KMS-11 (cell line): Measurements from ENCODE around the gene RNLS.

Experiments
- H2AFZ ChIP-seq: fragments of 200-600 bp; sonication (generic); 2 replicates; pipeline ENCODE4 v1.6.1; 2016; ENCODE audit warnings: antibody characterized with exemption, mixed run types, low read depth
- H3K27ac ChIP-seq: fragments of 200-600 bp; sonication (generic); 2 replicates; pipeline ENCODE4 v1.6.1; 2016; ENCODE audit warnings: mild to moderate bottlenecking, mixed run types
- H3K27me3 ChIP-seq: fragments of 200-600 bp; sonication (generic); 2 replicates; pipeline ENCODE4 v1.6.1; 2017; ENCODE audit warnings: mild to moderate bottlenecking, low read depth, mixed run types, moderate library complexity; ENCODE audit not compliant: insufficient read depth
- H3K36me3 ChIP-seq: fragments of 200-600 bp; sonication (generic); 2 replicates; pipeline ENCODE4 v1.6.1; 2017; ENCODE audit warnings: mild to moderate bottlenecking, mixed run types; ENCODE audit not compliant: insufficient read depth
- H3K4me1 ChIP-seq: fragments of 200-600 bp; sonication (generic); 2 replicates; pipeline ENCODE4 v1.6.1; 2016; ENCODE audit warnings: mild to moderate bottlenecking, low read depth, mixed run types; ENCODE audit not compliant: poor library complexity, severe bottlenecking
- H3K4me2 ChIP-seq: fragments of 200-600 bp; sonication (generic); 2 replicates; pipeline ENCODE4 v1.7.0; 2016; ENCODE audit warnings: mild to moderate bottlenecking, mixed run types
- H3K4me3 ChIP-seq: fragments of 200-600 bp; sonication (generic); IDR thresholded peaks from 2 replicates; pipeline ENCODE4 v1.6.1; 2017; ENCODE audit warnings: low read depth, low read length, mixed read lengths; ENCODE audit not compliant: insufficient read depth
- H3K79me2 ChIP-seq: fragments of 200-600 bp; sonication (generic); 2 replicates; pipeline ENCODE4 v1.6.1; 2016; ENCODE audit warnings: low read depth, mixed run types; ENCODE audit not compliant: insufficient read depth
- H3K9ac ChIP-seq: fragments of 200-600 bp; sonication (generic); 2 replicates; pipeline ENCODE4 v1.6.1; 2016; ENCODE audit warnings: mild to moderate bottlenecking, mixed run types
- H4K20me1 ChIP-seq: fragments of 200-600 bp; sonication (generic); 2 replicates; pipeline ENCODE4 v1.6.1; 2016; ENCODE audit warnings: mild to moderate bottlenecking, mixed run types; ENCODE audit not compliant: insufficient read depth
- CTCF ChIP-seq: fragments of 200-600 bp; sonication (generic); conservative IDR thresholded peaks from 2 replicates; pipeline ENCODE4 v1.6.1; 2017; ENCODE audit warnings: low read depth, mild to moderate bottlenecking, antibody characterized with exemption, low read length, moderate library complexity, mixed read lengths

Gene RNLS

GRCh38 chr10:88433565-88434186, 149.4 kb downstream of the RNLS start:
- no peaks in the 10 kb centered on the region for H3K4me1 ChIP-seq
- no peak overlapping the region for H2AFZ ChIP-seq
- no peaks in the 10 kb centered on the region for H3K27me3 ChIP-seq
- H4K20me1 ChIP-seq, result no peaks in the 10 kb centered on the region
- no peaks in the 10 kb centered on the region for H3K79me2 ChIP-seq
- H3K36me3 ChIP-seq, result no peaks in the 10 kb centered on the region
- H3K9ac ChIP-seq, result no peak overlapping the region
- no peak overlapping the region for H3K4me3 ChIP-seq
- no peak overlapping the region for H3K27ac ChIP-seq
- no peak for TF ChIP-seq CTCF
- H3K4me2 ChIP-seq, result no peak overlapping the region

- H3K27me3 ChIP-seq, result no peaks in the 10 kb centered on the region
- no peaks in the 10 kb centered on the region for H3K4me1 ChIP-seq
- no peak overlapping the region for H2AFZ ChIP-seq
- no peak for TF ChIP-seq CTCF
- no peak overlapping the region for H3K27ac ChIP-seq
- H3K36me3 ChIP-seq, result no peaks in the 10 kb centered on the region
- no peak overlapping the region for H3K4me2 ChIP-seq
- no peaks in the 10 kb centered on the region for H4K20me1 ChIP-seq
- H3K79me2 ChIP-seq, result no peaks in the 10 kb centered on the region
- H3K9ac ChIP-seq, result no peak overlapping the region
- no peak overlapping the region for H3K4me3 ChIP-seq
Observed at GRCh38 chr10:88431103-88431502, 152.0 kb downstream of the RNLS start.

GRCh38 chr10:88428976-88429375, 154.1 kb downstream of the RNLS start:
- Histone ChIP-seq H3K4me2 (no peak overlapping the region), H3K36me3 (no peaks in the 10 kb centered on the region), H2AFZ (no peak overlapping the region), H4K20me1 (no peaks in the 10 kb centered on the region), H3K27ac (no peak overlapping the region), H3K4me3 (no peak overlapping the region), H3K79me2 (no peaks in the 10 kb centered on the region), H3K9ac (no peak overlapping the region), H3K4me1 (no peaks in the 10 kb centered on the region), H3K27me3 (no peaks in the 10 kb centered on the region)
- no peak for TF ChIP-seq CTCF

- no peak overlapping the region for H3K4me3 ChIP-seq
- no peak overlapping the region for H2AFZ ChIP-seq
- H3K36me3 ChIP-seq, result no peaks in the 10 kb centered on the region
- TF ChIP-seq CTCF, result no peak
- no peaks in the 10 kb centered on the region for H3K79me2 ChIP-seq
- H3K9ac ChIP-seq, result no peak overlapping the region
- no peaks in the 10 kb centered on the region for H3K27me3 ChIP-seq
- H3K4me1 ChIP-seq, result no peaks in the 10 kb centered on the region
- H4K20me1 ChIP-seq, result no peaks in the 10 kb centered on the region
- H3K27ac ChIP-seq, result no peak overlapping the region
- H3K4me2 ChIP-seq, result no peak overlapping the region
Observed at GRCh38 chr10:88428442-88428841, 154.7 kb downstream of the RNLS start.
